ENCODE data around the gene TTR. TPM values are rescaled to one million over a fixed set of nuclear protein-coding genes. Genes with fewer than 3 reads are reported as not detected.

TTR gene
- total and polyA plus RNA-seq, 12 donors: 0.25 to 1.6 (median 0.82) TPM; not detected in 6

- H3K4me3 ChIP-seq: no peak overlapping the region
- no peaks in the 10 kb centered on the region for H3K36me3 ChIP-seq (replicated peaks in 1 of 2)
- no peaks in the 10 kb centered on the region for H3K4me1 ChIP-seq (replicated peaks in 1 of 2)
- no peaks in the 10 kb centered on the region for H3K9me3 ChIP-seq (replicated peaks in 1 of 3)
- no peaks in the 10 kb centered on the region for H3K27me3 ChIP-seq
- TF ChIP-seq CTCF (IDR thresholded peaks at IDR 0.05): no peak
- TF ChIP-seq POLR2A (IDR thresholded peaks at IDR 0.05): no peak
- no peak for DNase-seq
- no peak overlapping the region for H3K27ac ChIP-seq
- intact Hi-C loops (cut with DNase I): no loop called here
These were observed 27.6 kb downstream of the TTR start for GRCh38 chr18:31619291-31619690.

GRCh38 chr18:31624892-31625640 lies 33.4 kb downstream of the TTR start:
- no peak overlapping the region for H3K4me3 ChIP-seq
- TF ChIP-seq CTCF (IDR thresholded peaks at IDR 0.05) (no peak), POLR2A (IDR thresholded peaks at IDR 0.05) (no peak)
- H3K27me3 ChIP-seq: no peaks in the 10 kb centered on the region
- H3K27ac ChIP-seq: no peak overlapping the region
- whole genome bisulfite sequencing, 4 donors: 88 to 93% (median 91%) methylated on average over 13 of the region's 13 CpGs
- intact Hi-C loops (cut with DNase I): no loop called here
- H3K36me3 ChIP-seq (replicated peaks in 1 of 2): no peaks in the 10 kb centered on the region
- DNase-seq: no peak
- no peaks in the 10 kb centered on the region for H3K9me3 ChIP-seq (replicated peaks in 1 of 3)
- no peaks in the 10 kb centered on the region for H3K4me1 ChIP-seq (replicated peaks in 1 of 2)

- no peak for DNase-seq
- no peak for TF ChIP-seq CTCF (IDR thresholded peaks at IDR 0.05)
- TF ChIP-seq POLR2A (IDR thresholded peaks at IDR 0.05): no peak
- Histone ChIP-seq H3K27ac (no peak overlapping the region), H3K27me3 (no peaks in the 10 kb centered on the region), H3K36me3 (replicated peaks in 1 of 2) (peaks cover 0 to 5% of the 10 kb centered on the region in 2 donors), H3K4me1 (replicated peaks in 1 of 2) (no peaks in the 10 kb centered on the region), H3K4me3 (no peak overlapping the region), H3K9me3 (replicated peaks in 1 of 3) (no peaks in the 10 kb centered on the region)
- WGBS, 4 donors: 89 to 98% (median 95%) methylated on average over 6 of the region's 6 CpGs
- intact Hi-C loops (cut with DNase I): no loop called here
These were observed 34.7 kb downstream of the TTR start for GRCh38 chr18:31626409-31626808.

- 96 to 99% (median 97%) methylated on average over 4 of the region's 4 CpGs for WGBS, 4 donors
- TF ChIP-seq POLR2A (IDR thresholded peaks at IDR 0.05) (no peak), CTCF (IDR thresholded peaks at IDR 0.05) (no peak)
- no peak for DNase-seq
- H3K27me3 ChIP-seq: no peaks in the 10 kb centered on the region
- H3K4me3 ChIP-seq: no peak overlapping the region
- intact Hi-C loops (cut with DNase I): no loop called here
- H3K27ac ChIP-seq: no peak overlapping the region
- H3K4me1 ChIP-seq (replicated peaks in 1 of 2): no peaks in the 10 kb centered on the region
- no peaks in the 10 kb centered on the region for H3K9me3 ChIP-seq (replicated peaks in 1 of 3)
- peaks cover 0 to 5% of the 10 kb centered on the region in 2 donors for H3K36me3 ChIP-seq (replicated peaks in 1 of 2)
These were observed 38.9 kb downstream of the TTR start for GRCh38 chr18:31630549-31630948.

Measured in adrenal gland (tissue), 12 donors.